DND-41 (cell line): ENCODE data around the gene GALM.

Experiments used
- EZH2 ChIP-seq: IDR thresholded peaks from 3 replicates; pipeline ENCODE4 v1.6.1; 2012; ENCODE audit warnings: borderline replicate concordance, low read depth, mild to moderate bottlenecking, moderate library complexity, low read length, inconsistent platforms; ENCODE audit not compliant: severe bottlenecking
- TF ChIP-seq, protein P1 (sequence below): IDR thresholded peaks from 2 replicates; pipeline ENCODE4 v1.5.1; 2012; ENCODE audit warnings: borderline replicate concordance, low read length, moderate library complexity, mild to moderate bottlenecking; ENCODE audit not compliant: poor library complexity, severe bottlenecking; ENCODE audit errors: extremely low read depth

DNA sequence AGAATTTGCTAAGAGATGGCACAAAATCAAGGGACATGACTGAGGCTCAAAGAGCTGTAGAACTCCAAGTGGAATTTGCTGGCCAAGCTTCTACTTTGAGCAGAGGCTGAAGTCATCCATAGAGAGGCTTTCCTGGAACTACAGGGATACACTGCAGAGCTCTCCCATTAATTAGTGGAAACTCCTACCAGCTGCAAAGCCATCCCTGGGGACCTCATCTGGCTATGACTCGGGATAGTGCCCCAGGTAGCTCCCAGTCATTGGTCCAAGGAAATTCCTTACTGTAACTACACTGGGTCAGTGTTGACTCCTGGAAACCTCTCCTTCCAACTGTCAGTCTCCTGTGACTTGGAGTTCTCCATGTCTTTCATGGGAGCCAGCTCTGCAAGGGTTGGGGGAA, 10.5 kb upstream of the GALM start:
- TF ChIP-seq, protein P1, sequence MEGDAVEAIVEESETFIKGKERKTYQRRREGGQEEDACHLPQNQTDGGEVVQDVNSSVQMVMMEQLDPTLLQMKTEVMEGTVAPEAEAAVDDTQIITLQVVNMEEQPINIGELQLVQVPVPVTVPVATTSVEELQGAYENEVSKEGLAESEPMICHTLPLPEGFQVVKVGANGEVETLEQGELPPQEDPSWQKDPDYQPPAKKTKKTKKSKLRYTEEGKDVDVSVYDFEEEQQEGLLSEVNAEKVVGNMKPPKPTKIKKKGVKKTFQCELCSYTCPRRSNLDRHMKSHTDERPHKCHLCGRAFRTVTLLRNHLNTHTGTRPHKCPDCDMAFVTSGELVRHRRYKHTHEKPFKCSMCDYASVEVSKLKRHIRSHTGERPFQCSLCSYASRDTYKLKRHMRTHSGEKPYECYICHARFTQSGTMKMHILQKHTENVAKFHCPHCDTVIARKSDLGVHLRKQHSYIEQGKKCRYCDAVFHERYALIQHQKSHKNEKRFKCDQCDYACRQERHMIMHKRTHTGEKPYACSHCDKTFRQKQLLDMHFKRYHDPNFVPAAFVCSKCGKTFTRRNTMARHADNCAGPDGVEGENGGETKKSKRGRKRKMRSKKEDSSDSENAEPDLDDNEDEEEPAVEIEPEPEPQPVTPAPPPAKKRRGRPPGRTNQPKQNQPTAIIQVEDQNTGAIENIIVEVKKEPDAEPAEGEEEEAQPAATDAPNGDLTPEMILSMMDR: no peak
- no peak for TF ChIP-seq EZH2
